GM23248 (cell line): ENCODE results near the gene CPEB1.

Source experiments
- EZH2 ChIP-seq: fragments of 200-600 bp; sonication (generic); IDR thresholded peaks from 2 replicates; pipeline ENCODE4 v1.6.1; 2018; ENCODE audit warnings: antibody characterized with exemption, mild to moderate bottlenecking; ENCODE audit not compliant: insufficient read depth, poor library complexity, severe bottlenecking
- EZH2phosphoT487 ChIP-seq: fragments of 200-600 bp; sonication (generic); IDR thresholded peaks from 2 replicates; pipeline ENCODE4 v1.6.1; 2018; ENCODE audit warnings: antibody characterized with exemption, moderate library complexity, mild to moderate bottlenecking, low read depth; ENCODE audit not compliant: insufficient read depth

- TF ChIP-seq EZH2 (no peak), EZH2phosphoT487 (no peak)
Measured at GRCh38 chr15:82545002-82545401, 102.2 kb downstream of the CPEB1 start.
